WTC11 (cell line): ENCODE data around the gene PLEKHS1. TPM values are rescaled to one million over a fixed set of nuclear protein-coding genes. Genes with fewer than 3 reads are reported as not detected.

Experiments used
- ATAC-seq: fragments of 200-7000 bp; cut with Tn5 transposase; 2 replicates; pipeline ENCODE4 v1.10.0; 2021; ENCODE audit warnings: mild to moderate bottlenecking, moderate library complexity
- CTCF ChIA-PET: fragments of 300-600 bp; sonication (Branson Sonifier 250); formaldehyde crosslinking; loops from one replicate; lab custom pipeline; 2021; ENCODE audit warnings: antibody characterized with exemption; lab: Charles Lee
- POLR2A ChIA-PET: fragments of 350-600 bp; sonication (Branson Sonifier 250); formaldehyde crosslinking; loops from one replicate; lab custom pipeline; 2021; ENCODE audit warnings: antibody characterized with exemption; lab: Charles Lee
- DNase-seq: peaks from one replicate; pipeline ENCODE4 v3.0.0; 2021; ENCODE audit warnings: low spot score
- H3K27ac Mint-ChIP-seq: 2 replicates; pipeline ENCODE4 v1.8.0; 2021; ENCODE audit warnings: mixed read lengths
- H3K27me3 Mint-ChIP-seq: 2 replicates; pipeline ENCODE4 v1.8.0; 2021; ENCODE audit warnings: low read depth, mild to moderate bottlenecking, moderate library complexity, mixed read lengths
- H3K36me3 Mint-ChIP-seq: 2 replicates; pipeline ENCODE4 v1.8.0; 2021; ENCODE audit warnings: mixed read lengths
- H3K4me1 Mint-ChIP-seq: 2 replicates; pipeline ENCODE4 v1.8.0; 2022; ENCODE audit warnings: mixed read lengths
- H3K4me3 Mint-ChIP-seq: 2 replicates; pipeline ENCODE4 v1.8.0; 2021; ENCODE audit warnings: mild to moderate bottlenecking, moderate library complexity, mixed read lengths
- H3K9me3 Mint-ChIP-seq: 2 replicates; pipeline ENCODE4 v1.8.0; 2021; ENCODE audit warnings: mixed read lengths
- ETV6 ChIP-seq: sonication (generic); formaldehyde crosslinking; IDR thresholded peaks from 2 replicates; pipeline ENCODE4 v1.8.1; 2022; ENCODE audit warnings: mild to moderate bottlenecking, missing genetic modification reagents
- FOXJ3 ChIP-seq: sonication (generic); formaldehyde crosslinking; IDR thresholded peaks from 2 replicates; pipeline ENCODE4 v1.9.0; 2021; ENCODE audit warnings: missing genetic modification reagents, mild to moderate bottlenecking, borderline replicate concordance
- GABPB1 ChIP-seq: sonication (generic); formaldehyde crosslinking; IDR thresholded peaks from 2 replicates; pipeline ENCODE4 v1.8.1; 2023; ENCODE audit warnings: mild to moderate bottlenecking, missing genetic modification reagents
- GTF2I ChIP-seq: fragments of 250-450 bp; sonication (Bioruptor Pico); conservative IDR thresholded peaks from 2 replicates; pipeline ENCODE4 v1.4.0; 2021; ENCODE audit warnings: mild to moderate bottlenecking
- HMGA2 ChIP-seq: fragments of 250-450 bp; sonication (Bioruptor Pico); IDR thresholded peaks from 2 replicates; pipeline ENCODE4 v1.4.0; 2021; ENCODE audit warnings: mild to moderate bottlenecking, moderate library complexity
- IRF2 ChIP-seq: sonication (generic); formaldehyde crosslinking; IDR thresholded peaks from 2 replicates; pipeline ENCODE4 v1.8.0; 2022; ENCODE audit warnings: low read depth, missing genetic modification reagents, borderline replicate concordance
- OVOL2 ChIP-seq: fragments of 250-450 bp; sonication (Bioruptor Pico); IDR thresholded peaks from 2 replicates; pipeline ENCODE4 v1.9.0; 2021; ENCODE audit warnings: mild to moderate bottlenecking, borderline replicate concordance
- RORB ChIP-seq: fragments of 250-450 bp; sonication (Bioruptor Pico); IDR thresholded peaks from 2 replicates; pipeline ENCODE4 v1.9.0; 2021; ENCODE audit warnings: mild to moderate bottlenecking
- ZNF121 ChIP-seq: sonication (generic); formaldehyde crosslinking; IDR thresholded peaks from 2 replicates; pipeline ENCODE4 v1.8.0; 2023; ENCODE audit warnings: missing genetic modification reagents
- ZNF423 ChIP-seq: fragments of 250-450 bp; sonication (Bioruptor Pico); IDR thresholded peaks from 2 replicates; pipeline ENCODE4 v2.1.2; 2022; ENCODE audit warnings: mild to moderate bottlenecking, moderate library complexity
- total RNA-seq: library from RNA; stranded (reverse); gene quantifications from 3 replicates; pipeline ENCODE4 v1.2.3, GENCODE V29; 2021
- TF ChIP-seq, protein P1 (sequence below): sonication (generic); formaldehyde crosslinking; IDR thresholded peaks from 2 replicates; pipeline ENCODE4 v1.8.1; 2023; ENCODE audit warnings: mild to moderate bottlenecking, missing genetic modification reagents
- TF ChIP-seq, protein P2 (sequence below): sonication (generic); formaldehyde crosslinking; conservative IDR thresholded peaks from 2 replicates; pipeline ENCODE4 v1.8.1; 2022; ENCODE audit warnings: mild to moderate bottlenecking, missing genetic modification reagents
- TF ChIP-seq, protein P3 (sequence below): sonication (generic); formaldehyde crosslinking; IDR thresholded peaks from 2 replicates; pipeline ENCODE4 v1.8.1; 2022; ENCODE audit warnings: mild to moderate bottlenecking, missing genetic modification reagents, moderate library complexity, borderline replicate concordance
- TF ChIP-seq, protein P4 (sequence below): fragments of 250-450 bp; sonication (Bioruptor Pico); IDR thresholded peaks from 2 replicates; pipeline ENCODE4 v1.9.0; 2021; ENCODE audit warnings: mild to moderate bottlenecking
- TF ChIP-seq, protein P5 (sequence below): sonication (generic); formaldehyde crosslinking; IDR thresholded peaks from 2 replicates; pipeline ENCODE4 v1.8.0; 2022; ENCODE audit warnings: mild to moderate bottlenecking, missing genetic modification reagents
- TF ChIP-seq, protein P6 (sequence below): fragments of 250-450 bp; sonication (Bioruptor Pico); IDR thresholded peaks from 2 replicates; pipeline ENCODE4 v1.8.0; 2021; ENCODE audit warnings: mild to moderate bottlenecking
- TF ChIP-seq, protein P7 (sequence below): sonication (generic); formaldehyde crosslinking; IDR thresholded peaks from 2 replicates; pipeline ENCODE4 v1.8.1; 2022; ENCODE audit warnings: mild to moderate bottlenecking, moderate library complexity, missing genetic modification reagents
- TF ChIP-seq, protein P8 (sequence below): sonication (generic); formaldehyde crosslinking; IDR thresholded peaks from 2 replicates; pipeline ENCODE4 v1.8.1; 2022; ENCODE audit warnings: low read depth, missing genetic modification reagents, borderline replicate concordance
- TF ChIP-seq, protein P9 (sequence below): fragments of 250-450 bp; sonication (Bioruptor Pico); IDR thresholded peaks from 2 replicates; pipeline ENCODE4 v1.9.0; 2021; ENCODE audit warnings: mild to moderate bottlenecking, borderline replicate concordance

Gene PLEKHS1
- total RNA-seq, 1 experiment from 2014 or later: not detected

DNA sequence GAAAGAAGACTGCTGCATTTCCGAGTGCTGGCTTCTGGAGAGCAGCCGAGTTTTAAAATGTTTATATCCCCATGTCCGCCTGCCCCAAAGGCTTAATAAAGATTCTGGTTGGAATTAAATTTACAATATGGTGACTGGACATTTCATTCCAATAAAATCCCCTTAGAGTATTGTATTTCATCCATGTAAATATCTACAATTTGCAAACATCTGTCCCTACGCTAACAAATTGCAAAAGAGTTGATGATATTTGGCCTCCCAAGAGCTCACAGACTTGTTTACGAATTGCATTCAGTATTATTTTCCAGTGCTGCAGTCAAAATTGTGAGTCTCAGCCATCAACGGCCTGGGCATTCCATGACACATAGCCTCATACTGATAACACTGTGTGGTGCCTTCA lies 50.1 kb downstream of the PLEKHS1 start (continued):
- TF ChIP-seq, protein P1, sequence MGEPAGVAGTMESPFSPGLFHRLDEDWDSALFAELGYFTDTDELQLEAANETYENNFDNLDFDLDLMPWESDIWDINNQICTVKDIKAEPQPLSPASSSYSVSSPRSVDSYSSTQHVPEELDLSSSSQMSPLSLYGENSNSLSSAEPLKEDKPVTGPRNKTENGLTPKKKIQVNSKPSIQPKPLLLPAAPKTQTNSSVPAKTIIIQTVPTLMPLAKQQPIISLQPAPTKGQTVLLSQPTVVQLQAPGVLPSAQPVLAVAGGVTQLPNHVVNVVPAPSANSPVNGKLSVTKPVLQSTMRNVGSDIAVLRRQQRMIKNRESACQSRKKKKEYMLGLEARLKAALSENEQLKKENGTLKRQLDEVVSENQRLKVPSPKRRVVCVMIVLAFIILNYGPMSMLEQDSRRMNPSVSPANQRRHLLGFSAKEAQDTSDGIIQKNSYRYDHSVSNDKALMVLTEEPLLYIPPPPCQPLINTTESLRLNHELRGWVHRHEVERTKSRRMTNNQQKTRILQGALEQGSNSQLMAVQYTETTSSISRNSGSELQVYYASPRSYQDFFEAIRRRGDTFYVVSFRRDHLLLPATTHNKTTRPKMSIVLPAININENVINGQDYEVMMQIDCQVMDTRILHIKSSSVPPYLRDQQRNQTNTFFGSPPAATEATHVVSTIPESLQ: no peak
- TF ChIP-seq, protein P2, sequence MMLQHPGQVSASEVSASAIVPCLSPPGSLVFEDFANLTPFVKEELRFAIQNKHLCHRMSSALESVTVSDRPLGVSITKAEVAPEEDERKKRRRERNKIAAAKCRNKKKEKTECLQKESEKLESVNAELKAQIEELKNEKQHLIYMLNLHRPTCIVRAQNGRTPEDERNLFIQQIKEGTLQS (CRISPR knock-in tag): no peak
- TF ChIP-seq, protein P3, sequence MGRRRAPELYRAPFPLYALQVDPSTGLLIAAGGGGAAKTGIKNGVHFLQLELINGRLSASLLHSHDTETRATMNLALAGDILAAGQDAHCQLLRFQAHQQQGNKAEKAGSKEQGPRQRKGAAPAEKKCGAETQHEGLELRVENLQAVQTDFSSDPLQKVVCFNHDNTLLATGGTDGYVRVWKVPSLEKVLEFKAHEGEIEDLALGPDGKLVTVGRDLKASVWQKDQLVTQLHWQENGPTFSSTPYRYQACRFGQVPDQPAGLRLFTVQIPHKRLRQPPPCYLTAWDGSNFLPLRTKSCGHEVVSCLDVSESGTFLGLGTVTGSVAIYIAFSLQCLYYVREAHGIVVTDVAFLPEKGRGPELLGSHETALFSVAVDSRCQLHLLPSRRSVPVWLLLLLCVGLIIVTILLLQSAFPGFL (CRISPR knock-in tag): no peak
- TF ChIP-seq, protein P4, sequence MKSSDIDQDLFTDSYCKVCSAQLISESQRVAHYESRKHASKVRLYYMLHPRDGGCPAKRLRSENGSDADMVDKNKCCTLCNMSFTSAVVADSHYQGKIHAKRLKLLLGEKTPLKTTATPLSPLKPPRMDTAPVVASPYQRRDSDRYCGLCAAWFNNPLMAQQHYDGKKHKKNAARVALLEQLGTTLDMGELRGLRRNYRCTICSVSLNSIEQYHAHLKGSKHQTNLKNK (CRISPR knock-in tag): no peak
- TF ChIP-seq, protein P5, sequence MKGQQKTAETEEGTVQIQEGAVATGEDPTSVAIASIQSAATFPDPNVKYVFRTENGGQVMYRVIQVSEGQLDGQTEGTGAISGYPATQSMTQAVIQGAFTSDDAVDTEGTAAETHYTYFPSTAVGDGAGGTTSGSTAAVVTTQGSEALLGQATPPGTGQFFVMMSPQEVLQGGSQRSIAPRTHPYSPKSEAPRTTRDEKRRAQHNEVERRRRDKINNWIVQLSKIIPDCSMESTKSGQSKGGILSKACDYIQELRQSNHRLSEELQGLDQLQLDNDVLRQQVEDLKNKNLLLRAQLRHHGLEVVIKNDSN (CRISPR knock-in tag): no peak
- TF ChIP-seq OVOL2 (CRISPR knock-in tag): no peak
- no peak for TF ChIP-seq RORB (CRISPR knock-in tag)
- TF ChIP-seq, protein P6, sequence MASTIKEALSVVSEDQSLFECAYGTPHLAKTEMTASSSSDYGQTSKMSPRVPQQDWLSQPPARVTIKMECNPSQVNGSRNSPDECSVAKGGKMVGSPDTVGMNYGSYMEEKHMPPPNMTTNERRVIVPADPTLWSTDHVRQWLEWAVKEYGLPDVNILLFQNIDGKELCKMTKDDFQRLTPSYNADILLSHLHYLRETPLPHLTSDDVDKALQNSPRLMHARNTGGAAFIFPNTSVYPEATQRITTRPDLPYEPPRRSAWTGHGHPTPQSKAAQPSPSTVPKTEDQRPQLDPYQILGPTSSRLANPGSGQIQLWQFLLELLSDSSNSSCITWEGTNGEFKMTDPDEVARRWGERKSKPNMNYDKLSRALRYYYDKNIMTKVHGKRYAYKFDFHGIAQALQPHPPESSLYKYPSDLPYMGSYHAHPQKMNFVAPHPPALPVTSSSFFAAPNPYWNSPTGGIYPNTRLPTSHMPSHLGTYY (CRISPR knock-in tag): no peak
- TF ChIP-seq, protein P7, sequence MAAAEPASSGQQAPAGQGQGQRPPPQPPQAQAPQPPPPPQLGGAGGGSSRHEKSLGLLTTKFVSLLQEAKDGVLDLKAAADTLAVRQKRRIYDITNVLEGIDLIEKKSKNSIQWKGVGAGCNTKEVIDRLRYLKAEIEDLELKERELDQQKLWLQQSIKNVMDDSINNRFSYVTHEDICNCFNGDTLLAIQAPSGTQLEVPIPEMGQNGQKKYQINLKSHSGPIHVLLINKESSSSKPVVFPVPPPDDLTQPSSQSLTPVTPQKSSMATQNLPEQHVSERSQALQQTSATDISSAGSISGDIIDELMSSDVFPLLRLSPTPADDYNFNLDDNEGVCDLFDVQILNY: no peak
- no peak for TF ChIP-seq HMGA2 (CRISPR knock-in tag)
- TF ChIP-seq GTF2I (CRISPR knock-in tag): no peak

DNA sequence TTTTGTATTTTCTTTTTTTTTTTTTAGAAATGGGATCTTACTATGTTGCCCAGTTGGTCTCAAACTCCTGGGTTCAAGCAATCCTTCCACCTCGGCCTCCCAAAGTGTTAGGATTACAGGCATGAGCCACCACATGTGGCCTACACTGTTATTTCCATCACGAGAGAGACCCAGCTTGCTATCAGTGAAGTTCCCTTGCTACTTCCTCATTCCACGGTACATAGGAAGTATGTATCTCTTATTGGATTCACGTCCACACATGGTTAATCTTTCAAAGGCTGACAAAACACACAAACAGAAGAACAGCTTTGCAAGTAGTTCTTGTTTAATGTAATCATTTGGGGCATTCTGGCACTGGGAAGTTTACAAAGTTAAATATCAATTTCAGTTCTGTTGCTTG lies 51.5 kb downstream of the PLEKHS1 start:
- CTCF ChIA-PET: no interaction called here
- H3K9me3 Mint-ChIP-seq: no peaks in the 10 kb centered on the region
- no peaks in the 10 kb centered on the region for H3K27me3 Mint-ChIP-seq
- ATAC-seq (no peak), DNase-seq (no peak)
- POLR2A ChIA-PET: no interaction called here
- no peak overlapping the region for H3K27ac Mint-ChIP-seq
- no peaks in the 10 kb centered on the region for H3K36me3 Mint-ChIP-seq
- H3K4me3 Mint-ChIP-seq: no peak overlapping the region
- H3K4me1 Mint-ChIP-seq: no peaks in the 10 kb centered on the region
- TF ChIP-seq, protein P8, sequence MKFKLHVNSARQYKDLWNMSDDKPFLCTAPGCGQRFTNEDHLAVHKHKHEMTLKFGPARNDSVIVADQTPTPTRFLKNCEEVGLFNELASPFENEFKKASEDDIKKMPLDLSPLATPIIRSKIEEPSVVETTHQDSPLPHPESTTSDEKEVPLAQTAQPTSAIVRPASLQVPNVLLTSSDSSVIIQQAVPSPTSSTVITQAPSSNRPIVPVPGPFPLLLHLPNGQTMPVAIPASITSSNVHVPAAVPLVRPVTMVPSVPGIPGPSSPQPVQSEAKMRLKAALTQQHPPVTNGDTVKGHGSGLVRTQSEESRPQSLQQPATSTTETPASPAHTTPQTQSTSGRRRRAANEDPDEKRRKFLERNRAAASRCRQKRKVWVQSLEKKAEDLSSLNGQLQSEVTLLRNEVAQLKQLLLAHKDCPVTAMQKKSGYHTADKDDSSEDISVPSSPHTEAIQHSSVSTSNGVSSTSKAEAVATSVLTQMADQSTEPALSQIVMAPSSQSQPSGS: no peak
- no peak for TF ChIP-seq HMGA2 (CRISPR knock-in tag)
- TF ChIP-seq GTF2I (CRISPR knock-in tag): no peak
- TF ChIP-seq RORB (CRISPR knock-in tag): no peak
- TF ChIP-seq IRF2 (CRISPR knock-in tag): no peak
- TF ChIP-seq ETV6 (CRISPR knock-in tag): no peak
- no peak for TF ChIP-seq FOXJ3
- no peak for TF ChIP-seq GABPB1
- TF ChIP-seq ZNF423 (CRISPR knock-in tag): no peak
- TF ChIP-seq, protein P9, sequence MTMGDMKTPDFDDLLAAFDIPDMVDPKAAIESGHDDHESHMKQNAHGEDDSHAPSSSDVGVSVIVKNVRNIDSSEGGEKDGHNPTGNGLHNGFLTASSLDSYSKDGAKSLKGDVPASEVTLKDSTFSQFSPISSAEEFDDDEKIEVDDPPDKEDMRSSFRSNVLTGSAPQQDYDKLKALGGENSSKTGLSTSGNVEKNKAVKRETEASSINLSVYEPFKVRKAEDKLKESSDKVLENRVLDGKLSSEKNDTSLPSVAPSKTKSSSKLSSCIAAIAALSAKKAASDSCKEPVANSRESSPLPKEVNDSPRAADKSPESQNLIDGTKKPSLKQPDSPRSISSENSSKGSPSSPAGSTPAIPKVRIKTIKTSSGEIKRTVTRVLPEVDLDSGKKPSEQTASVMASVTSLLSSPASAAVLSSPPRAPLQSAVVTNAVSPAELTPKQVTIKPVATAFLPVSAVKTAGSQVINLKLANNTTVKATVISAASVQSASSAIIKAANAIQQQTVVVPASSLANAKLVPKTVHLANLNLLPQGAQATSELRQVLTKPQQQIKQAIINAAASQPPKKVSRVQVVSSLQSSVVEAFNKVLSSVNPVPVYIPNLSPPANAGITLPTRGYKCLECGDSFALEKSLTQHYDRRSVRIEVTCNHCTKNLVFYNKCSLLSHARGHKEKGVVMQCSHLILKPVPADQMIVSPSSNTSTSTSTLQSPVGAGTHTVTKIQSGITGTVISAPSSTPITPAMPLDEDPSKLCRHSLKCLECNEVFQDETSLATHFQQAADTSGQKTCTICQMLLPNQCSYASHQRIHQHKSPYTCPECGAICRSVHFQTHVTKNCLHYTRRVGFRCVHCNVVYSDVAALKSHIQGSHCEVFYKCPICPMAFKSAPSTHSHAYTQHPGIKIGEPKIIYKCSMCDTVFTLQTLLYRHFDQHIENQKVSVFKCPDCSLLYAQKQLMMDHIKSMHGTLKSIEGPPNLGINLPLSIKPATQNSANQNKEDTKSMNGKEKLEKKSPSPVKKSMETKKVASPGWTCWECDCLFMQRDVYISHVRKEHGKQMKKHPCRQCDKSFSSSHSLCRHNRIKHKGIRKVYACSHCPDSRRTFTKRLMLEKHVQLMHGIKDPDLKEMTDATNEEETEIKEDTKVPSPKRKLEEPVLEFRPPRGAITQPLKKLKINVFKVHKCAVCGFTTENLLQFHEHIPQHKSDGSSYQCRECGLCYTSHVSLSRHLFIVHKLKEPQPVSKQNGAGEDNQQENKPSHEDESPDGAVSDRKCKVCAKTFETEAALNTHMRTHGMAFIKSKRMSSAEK (CRISPR knock-in tag): no peak
- TF ChIP-seq, protein P1: no peak
- TF ChIP-seq, protein P2 (CRISPR knock-in tag): no peak
- no peak for TF ChIP-seq ZNF121 (CRISPR knock-in tag)
